NT2/D1 (cell line): ENCODE measurements around the gene RERE.

ENCODE experiments used
- DNase-seq: peaks from one replicate; pipeline ENCODE4 v3.0.0-alpha.2; 2011; ENCODE audit warnings: low read depth, low spot score
- H3K27me3 ChIP-seq: 2 replicates; pipeline ENCODE4 v1.6.0; 2011; ENCODE audit warnings: mild to moderate bottlenecking; ENCODE audit not compliant: insufficient read length, insufficient read depth
- H3K36me3 ChIP-seq: 2 replicates; pipeline ENCODE4 v1.6.1; 2011; ENCODE audit warnings: mild to moderate bottlenecking, low read length, mixed read lengths; ENCODE audit not compliant: insufficient read depth, insufficient read length
- H3K4me1 ChIP-seq: 2 replicates; pipeline ENCODE4 v1.5.1; 2011; ENCODE audit not compliant: insufficient read depth, insufficient read length
- H3K4me3 ChIP-seq: 2 replicates; pipeline ENCODE4 v1.5.1; 2011; ENCODE audit warnings: low read depth; ENCODE audit not compliant: insufficient read length
- H3K9ac ChIP-seq: 2 replicates; pipeline ENCODE4 v1.6.0; 2011; ENCODE audit warnings: low read depth; ENCODE audit not compliant: insufficient read length
- H3K9me3 ChIP-seq: 2 replicates; pipeline ENCODE4 v1.5.1; 2011; ENCODE audit warnings: mild to moderate bottlenecking, low read length; ENCODE audit not compliant: insufficient read depth
- SUZ12 ChIP-seq: IDR thresholded peaks from 2 replicates; pipeline ENCODE4 v1.6.1; 2011; ENCODE audit not compliant: insufficient read length, insufficient read depth; ENCODE audit errors: extremely low read depth
- YY1 ChIP-seq: IDR thresholded peaks from 2 replicates; pipeline ENCODE4 v1.6.1; 2011; ENCODE audit not compliant: insufficient read length, insufficient read depth
- ZNF274 ChIP-seq: IDR thresholded peaks from 2 replicates; pipeline ENCODE4 v1.6.1; 2011; ENCODE audit warnings: mild to moderate bottlenecking, low read depth, low read length

The RERE gene

DNA sequence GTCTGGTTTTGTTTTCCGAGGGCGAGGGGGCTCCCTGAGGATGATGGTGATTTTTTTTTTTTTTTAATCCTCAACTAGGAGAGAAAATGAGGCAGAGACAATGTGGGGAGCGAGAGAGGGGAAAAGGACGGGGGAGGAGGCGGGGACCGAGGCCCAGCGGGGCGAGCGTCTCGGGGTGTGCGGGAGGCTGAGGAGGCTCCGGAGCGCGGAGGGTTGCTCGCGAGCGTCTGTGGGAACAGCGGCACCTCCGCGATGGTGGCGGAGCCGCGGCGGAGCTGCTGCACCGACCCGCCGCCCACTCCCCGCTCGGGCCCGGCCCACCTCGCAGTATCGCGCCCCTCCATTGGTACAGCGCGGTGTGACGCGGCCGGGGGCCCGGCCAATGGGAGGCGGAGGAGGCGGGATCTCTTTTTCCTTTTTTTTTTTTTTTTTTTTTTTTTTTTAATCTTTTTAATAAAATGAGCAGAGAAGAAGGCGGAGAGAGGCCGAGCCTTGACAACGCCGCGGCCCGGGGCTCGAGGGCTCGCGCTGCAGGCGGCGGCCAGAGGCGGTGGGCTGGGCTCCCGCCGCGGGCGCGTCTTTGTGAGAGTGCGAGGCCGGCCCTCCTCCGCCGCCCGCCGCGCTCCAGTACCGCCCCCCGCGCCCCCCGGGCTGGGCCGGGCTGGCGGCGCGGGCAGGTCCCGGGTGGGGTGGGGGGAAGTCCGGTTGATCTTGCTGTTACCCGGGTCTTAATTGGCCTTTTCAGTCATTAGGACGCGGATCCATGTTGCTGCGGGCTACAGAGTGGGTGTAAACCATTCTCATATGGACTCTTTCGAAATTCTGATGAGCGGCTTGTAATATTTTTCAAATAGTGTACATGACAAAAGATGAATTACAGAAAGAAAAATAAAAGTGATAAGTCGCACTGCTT is at the start of gene RERE:
RERE (minus strand) TSS at position 229 of the 913 bp plus-strand sequence.
- no peaks in the 10 kb centered on the region for H3K9me3 ChIP-seq
- peak within 1 kb of the TSS; percentile 90 for H3K9ac ChIP-seq
- no peak for TF ChIP-seq ZNF274
- no peak for TF ChIP-seq SUZ12
- TF ChIP-seq YY1, result no peak
- H3K4me1 ChIP-seq, result no peaks in the 10 kb centered on the region
- peak; percentile 68 for DNase-seq
- no peaks in the 10 kb centered on the region for H3K36me3 ChIP-seq
- H3K4me3 ChIP-seq, result peak within 1 kb of the TSS; percentile 66
- H3K27me3 ChIP-seq, result no peaks in the 10 kb centered on the region

DNA sequence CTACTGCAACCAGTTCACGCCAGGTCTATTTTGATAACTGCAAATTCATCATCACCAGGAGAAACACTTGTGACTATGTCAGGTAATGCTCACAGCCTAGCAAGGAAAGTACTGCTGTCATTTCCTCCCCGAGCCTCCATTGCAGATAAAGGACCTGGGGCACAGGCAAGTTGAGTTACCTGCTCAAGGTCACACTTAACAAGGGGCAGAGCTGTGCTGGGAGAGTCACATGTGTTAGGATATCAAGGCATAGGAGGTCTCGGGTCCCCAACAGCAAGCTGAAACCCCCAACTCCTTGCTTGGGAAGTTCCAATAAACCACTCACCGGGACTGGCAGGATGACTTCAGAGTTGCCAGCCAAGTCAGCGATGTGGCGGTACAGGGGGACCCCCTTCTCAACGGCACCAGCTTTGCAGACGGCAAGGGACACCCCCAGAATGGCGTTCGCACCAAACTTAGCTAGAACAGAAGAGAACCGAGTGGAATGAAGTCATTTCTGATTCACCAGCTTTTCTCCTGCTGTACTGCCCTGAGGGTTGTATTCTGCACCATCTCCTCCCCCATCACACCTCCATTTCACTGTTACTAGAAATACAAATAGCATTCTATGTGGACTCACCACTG is 49.5 kb upstream of the RERE start:
- no peaks in the 10 kb centered on the region for H3K9me3 ChIP-seq
- H3K4me1 ChIP-seq, result peaks cover 36% of the 10 kb centered on the region
- no peak for DNase-seq
- no peak overlapping the region for H3K9ac ChIP-seq
- no peak overlapping the region for H3K4me3 ChIP-seq
- no peaks in the 10 kb centered on the region for H3K27me3 ChIP-seq
- TF ChIP-seq ZNF274 (no peak), SUZ12 (no peak), YY1 (no peak)
- H3K36me3 ChIP-seq, result peaks cover 99% of the 10 kb centered on the region

DNA sequence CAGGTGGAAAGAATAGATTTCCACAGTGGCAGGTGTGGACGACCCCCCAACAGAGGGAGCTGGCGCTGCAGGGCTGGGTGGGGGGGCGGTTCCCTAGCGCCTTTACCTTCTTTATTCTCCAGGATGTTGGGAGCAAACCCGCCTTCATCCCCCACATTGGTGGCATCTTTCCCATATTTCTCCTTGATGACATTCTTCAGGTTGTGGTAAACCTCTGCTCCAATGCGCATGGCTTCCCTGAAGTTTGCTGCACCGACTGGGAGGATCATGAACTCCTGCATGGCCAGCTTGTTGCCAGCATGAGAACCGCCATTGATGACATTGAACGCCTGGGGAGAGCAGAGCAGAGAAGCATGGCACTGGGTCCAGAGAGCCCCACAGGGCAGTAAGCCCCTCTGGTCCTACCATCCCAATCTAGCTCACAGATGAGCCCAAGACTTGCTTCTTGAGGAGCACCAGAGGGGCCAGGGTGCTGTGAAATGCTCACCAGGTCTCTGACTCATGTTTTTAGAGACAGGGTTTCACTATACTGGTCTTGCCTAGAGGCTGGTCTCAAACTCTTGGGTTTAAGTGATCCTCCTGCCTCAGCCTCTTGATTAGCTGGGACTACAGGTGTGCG is 48.8 kb upstream of the RERE start:
- H3K9me3 ChIP-seq, result no peaks in the 10 kb centered on the region
- TF ChIP-seq YY1, result no peak
- no peak for TF ChIP-seq ZNF274
- no peak for TF ChIP-seq SUZ12
- peaks cover 31% of the 10 kb centered on the region for H3K4me1 ChIP-seq
- H3K9ac ChIP-seq, result no peak overlapping the region
- no peaks in the 10 kb centered on the region for H3K27me3 ChIP-seq
- H3K4me3 ChIP-seq, result no peak overlapping the region
- no peak for DNase-seq
- H3K36me3 ChIP-seq, result peaks cover 99% of the 10 kb centered on the region

GRCh38 chr1:8864713-8865344 is 47.4 kb upstream of the RERE start:
- no peak for DNase-seq
- Histone ChIP-seq H3K4me1 (peaks cover 23% of the 10 kb centered on the region), H3K27me3 (no peaks in the 10 kb centered on the region), H3K4me3 (no peak overlapping the region), H3K9ac (peak overlapping the region; percentile 3), H3K9me3 (no peaks in the 10 kb centered on the region), H3K36me3 (peaks cover 98% of the 10 kb centered on the region)
- no peak for TF ChIP-seq ZNF274
- no peak for TF ChIP-seq YY1
- no peak for TF ChIP-seq SUZ12

- Histone ChIP-seq H3K36me3 (peaks cover 96% of the 10 kb centered on the region), H3K4me1 (peaks cover 23% of the 10 kb centered on the region), H3K4me3 (no peak overlapping the region), H3K9ac (no peak overlapping the region), H3K27me3 (no peaks in the 10 kb centered on the region), H3K9me3 (no peaks in the 10 kb centered on the region)
- no peak for TF ChIP-seq SUZ12
- no peak for TF ChIP-seq ZNF274
- DNase-seq, result peak; percentile 66
These were observed 46.4 kb upstream of the RERE start for GRCh38 chr1:8863794-8864233.

GRCh38 chr1:8863138-8863537 is 45.7 kb upstream of the RERE start:
- H3K4me3 ChIP-seq, result no peak overlapping the region
- peaks cover 96% of the 10 kb centered on the region for H3K36me3 ChIP-seq
- no peak for DNase-seq
- TF ChIP-seq ZNF274 (no peak), YY1 (no peak), SUZ12 (no peak)
- no peaks in the 10 kb centered on the region for H3K9me3 ChIP-seq
- H3K4me1 ChIP-seq, result peaks cover 25% of the 10 kb centered on the region
- no peaks in the 10 kb centered on the region for H3K27me3 ChIP-seq
- H3K9ac ChIP-seq, result no peak overlapping the region

GRCh38 chr1:8862528-8862927 is 45.1 kb upstream of the RERE start:
- Histone ChIP-seq H3K4me1 (peaks cover 24% of the 10 kb centered on the region), H3K27me3 (no peaks in the 10 kb centered on the region), H3K9ac (no peak overlapping the region), H3K9me3 (no peaks in the 10 kb centered on the region), H3K4me3 (no peak overlapping the region), H3K36me3 (peaks cover 94% of the 10 kb centered on the region)
- no peak for TF ChIP-seq YY1
- TF ChIP-seq ZNF274, result no peak
- TF ChIP-seq SUZ12, result no peak
- no peak for DNase-seq
